ENCODE results near the gene PSRC1.

DNA sequence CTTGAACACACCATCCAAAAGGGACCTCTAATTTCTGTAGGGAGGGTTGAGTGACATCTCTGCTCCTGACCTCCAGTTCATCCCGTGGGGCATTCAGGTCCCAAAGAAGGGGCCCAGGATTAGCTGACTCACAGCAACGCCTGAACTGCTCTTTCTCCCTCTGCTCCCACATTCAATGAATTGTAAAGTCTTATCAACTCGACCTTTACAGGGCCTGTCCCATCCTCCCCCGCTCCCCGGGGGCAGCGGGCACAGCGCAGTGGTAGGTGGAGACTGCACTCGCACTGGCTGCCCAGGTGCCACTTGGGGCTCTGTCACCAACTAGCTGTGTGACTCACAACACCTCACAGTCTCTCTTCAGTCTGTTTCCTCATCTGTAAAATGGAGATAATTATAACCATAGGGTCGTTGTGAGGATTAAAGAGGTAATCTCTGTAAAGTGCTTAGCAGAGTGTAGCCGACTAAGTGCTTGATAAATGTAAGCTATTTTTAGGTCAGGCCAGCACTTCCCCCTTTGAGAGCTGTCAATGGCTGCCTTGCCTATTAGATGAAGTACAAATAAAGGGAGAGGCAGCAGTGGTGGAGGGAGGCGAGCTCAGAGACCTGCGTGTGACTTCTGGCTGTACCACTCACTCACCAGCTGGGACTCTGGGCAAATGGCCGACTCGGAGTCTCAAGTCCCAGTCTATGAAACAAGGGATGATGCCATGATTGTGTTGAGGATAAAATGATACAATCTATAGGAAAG lies 24.5 kb upstream of the PSRC1 start:
- TF ChIP-seq MAX (IDR thresholded peaks at IDR 0.05; ENCODE audit: insufficient read depth, insufficient read length) (no peak), POLR2A (IDR thresholded peaks at IDR 0.05; ENCODE audit: low read depth, low read length) (no peak), EZH2 (IDR thresholded peaks at IDR 0.05; ENCODE audit: borderline replicate concordance, low read depth, low read length, severe bottlenecking) (no peak), JUN (IDR thresholded peaks at IDR 0.05; ENCODE audit: borderline replicate concordance, insufficient read depth, insufficient read length, low read depth) (no peak), POLR2AphosphoS5 (IDR thresholded peaks at IDR 0.05; ENCODE audit: insufficient read depth, low read depth, low read length) (no peak), GATA2 (IDR thresholded peaks at IDR 0.05; ENCODE audit: insufficient read depth, insufficient read length, low read depth, low read length) (no peak), FOS (IDR thresholded peaks at IDR 0.05; ENCODE audit: borderline replicate concordance, insufficient read depth, low read length) (no peak)
- TF ChIP-seq, protein P1, sequence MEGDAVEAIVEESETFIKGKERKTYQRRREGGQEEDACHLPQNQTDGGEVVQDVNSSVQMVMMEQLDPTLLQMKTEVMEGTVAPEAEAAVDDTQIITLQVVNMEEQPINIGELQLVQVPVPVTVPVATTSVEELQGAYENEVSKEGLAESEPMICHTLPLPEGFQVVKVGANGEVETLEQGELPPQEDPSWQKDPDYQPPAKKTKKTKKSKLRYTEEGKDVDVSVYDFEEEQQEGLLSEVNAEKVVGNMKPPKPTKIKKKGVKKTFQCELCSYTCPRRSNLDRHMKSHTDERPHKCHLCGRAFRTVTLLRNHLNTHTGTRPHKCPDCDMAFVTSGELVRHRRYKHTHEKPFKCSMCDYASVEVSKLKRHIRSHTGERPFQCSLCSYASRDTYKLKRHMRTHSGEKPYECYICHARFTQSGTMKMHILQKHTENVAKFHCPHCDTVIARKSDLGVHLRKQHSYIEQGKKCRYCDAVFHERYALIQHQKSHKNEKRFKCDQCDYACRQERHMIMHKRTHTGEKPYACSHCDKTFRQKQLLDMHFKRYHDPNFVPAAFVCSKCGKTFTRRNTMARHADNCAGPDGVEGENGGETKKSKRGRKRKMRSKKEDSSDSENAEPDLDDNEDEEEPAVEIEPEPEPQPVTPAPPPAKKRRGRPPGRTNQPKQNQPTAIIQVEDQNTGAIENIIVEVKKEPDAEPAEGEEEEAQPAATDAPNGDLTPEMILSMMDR (IDR thresholded peaks at IDR 0.05; ENCODE audit: extremely low read depth in 1 of 2, insufficient read depth in 1 of 2, low read depth in 1 of 2, low read length in 2 of 2) = no peak

Data from endothelial cell of umbilical vein (primary cell).